Measurements from ENCODE around the gene BLVRB. TPM values are rescaled to one million over a fixed set of nuclear protein-coding genes. Genes with fewer than 3 reads are reported as not detected.
"Not testable (repeated sequence)": the region's sequence is repeated elsewhere in the genome, so short reads cannot be mapped to it uniquely, and the experiment has no call there.

Gene BLVRB
- polyA plus RNA-seq, 1 of the 3 experiments (the other 2 are of a cell fraction), result 85.9 TPM

DNA sequence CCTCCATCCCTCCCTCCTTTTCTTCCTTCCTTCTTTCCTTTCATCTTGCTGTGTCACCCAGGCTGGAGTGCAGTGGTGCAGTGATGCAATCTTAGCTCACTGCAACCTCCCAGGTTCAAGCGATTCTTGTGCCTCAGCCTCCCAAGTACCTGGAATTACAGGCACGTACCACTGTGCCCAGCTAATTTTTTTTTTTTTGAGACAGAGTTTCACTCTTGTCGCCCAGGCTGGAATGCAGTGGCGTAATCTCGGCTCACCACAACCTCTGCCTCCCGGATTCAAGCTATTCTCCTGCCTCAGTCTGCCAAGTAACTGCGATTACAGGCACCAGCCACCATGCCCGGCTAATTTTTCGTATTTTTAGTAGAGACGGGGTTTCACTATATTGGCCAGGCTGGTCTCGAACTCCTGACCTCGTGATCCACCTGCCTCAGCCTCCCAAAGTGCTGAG is 1.9 kb downstream of the BLVRB start:
- DNase-seq, result not testable (repeated sequence)

DNA sequence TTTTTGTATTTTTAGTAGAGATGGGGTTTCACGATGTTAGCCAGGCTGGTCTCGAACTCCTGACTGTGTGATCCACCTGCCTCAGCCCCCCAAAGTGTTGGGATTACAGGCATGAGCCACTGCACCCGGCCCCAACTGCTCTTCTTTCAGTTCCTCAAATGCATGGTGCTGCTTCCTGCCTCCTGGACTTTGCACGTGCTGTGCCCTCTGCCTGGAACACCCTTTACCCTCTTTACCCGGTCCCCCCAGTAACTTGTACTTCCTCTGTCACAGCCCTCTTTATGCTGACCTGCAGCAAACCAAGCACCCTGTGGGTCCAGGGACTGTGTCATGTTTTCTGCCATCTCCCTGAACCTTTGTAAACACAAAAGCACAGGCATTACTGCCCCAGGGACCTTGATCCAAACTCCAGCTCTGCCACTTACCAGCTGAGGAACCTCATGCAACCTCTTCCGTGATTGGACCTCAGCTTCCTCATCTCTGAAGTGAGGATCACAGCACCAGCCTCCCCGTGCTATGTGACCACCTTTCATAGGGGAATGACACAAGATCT is 3.8 kb downstream of the BLVRB start:
- WGBS (ENCODE audit: low lambda C conversion rate), result 77% methylated on average over 7 of the region's 7 CpGs
- CTCF ChIA-PET, result interaction anchor here (0.6 to 1.7 kb wide), 3 partner anchors 44 to 140 kb away, joined by 3 read pairs; partner anchors contain the start of gene LTBP4
- H3K4me1 ChIP-seq (ENCODE audit: control insufficient read depth in 1 of 2, insufficient read depth in 2 of 2, low read depth in 1 of 2, low read length in 1 of 2), result peaks cover 5 to 17% of the 10 kb centered on the region in 2 experiments; a peak in 3 of 4 replicates
- peaks cover 14% of the 10 kb centered on the region for H3F3A ChIP-seq (replicated peaks; ENCODE audit: insufficient read depth)
- H3K9me3 ChIP-seq, result no peaks in the 10 kb centered on the region
- no peaks in the 10 kb centered on the region; the same call in 1 of the 2 replicates for H3K79me2 ChIP-seq (ENCODE audit: insufficient read depth)
- H2AFZ ChIP-seq (ENCODE audit: low read depth), result no peak overlapping the region
- H3K4me3 ChIP-seq (ENCODE audit: low read depth in 2 of 2, low read length in 1 of 2), result no peak overlapping the region
- H3K4me2 ChIP-seq, result no peak overlapping the region
- H3K9me2 ChIP-seq, result no peaks in the 10 kb centered on the region
- no peak overlapping the region for H3K27ac ChIP-seq (ENCODE audit: low read depth in 2 of 2, low read length in 1 of 2)
- POLR2A ChIA-PET, result no interaction called here
- no peaks in the 10 kb centered on the region for H4K20me1 ChIP-seq (ENCODE audit: insufficient read depth)
- H3K27me3 ChIP-seq (ENCODE audit: insufficient read depth), result no peaks in the 10 kb centered on the region
- H3K36me3 ChIP-seq (replicated peaks in 1 of 2; ENCODE audit: control insufficient read depth in 1 of 2, insufficient read depth in 2 of 2, low read length in 1 of 2), result no peaks in the 10 kb centered on the region
- TF ChIP-seq MXI1 (IDR thresholded peaks at IDR 0.05; ENCODE audit: low read depth, low read length) (no peak), EZH2phosphoT487 (IDR thresholded peaks at IDR 0.05; ENCODE audit: borderline replicate concordance, low read depth) (no peak), YY1 (IDR thresholded peaks at IDR 0.05; ENCODE audit: low read depth) (no peak), NRF1 (IDR thresholded peaks at IDR 0.05; ENCODE audit: low read depth, low read length) (no peak), CHD2 (IDR thresholded peaks at IDR 0.05; ENCODE audit: low read length, partially characterized antibody) (no peak), ELF1 (IDR thresholded peaks at IDR 0.05) (no peak), POLR2AphosphoS5 (IDR thresholded peaks at IDR 0.05; ENCODE audit: low read depth, low read length) (no peak), SIN3A (IDR thresholded peaks at IDR 0.05; ENCODE audit: borderline replicate concordance, low read depth, low read length) (no peak), RFX5 (IDR thresholded peaks at IDR 0.05; ENCODE audit: low read length) (no peak), GATA2 (CRISPR knock-in tag; IDR thresholded peaks at IDR 0.05) (no peak), FOXM1 (IDR thresholded peaks at IDR 0.05; ENCODE audit: low read depth) (no peak), RXRA (IDR thresholded peaks at IDR 0.05; ENCODE audit: borderline replicate concordance, low read depth) (no peak), EP300 (IDR thresholded peaks at IDR 0.05; ENCODE audit: borderline replicate concordance in 1 of 2, low read depth in 1 of 2, low read length in 1 of 2) (no peak), RCOR1 (IDR thresholded peaks at IDR 0.05; ENCODE audit: low read length) (no peak), MEF2A (IDR thresholded peaks at IDR 0.05; ENCODE audit: borderline replicate concordance, low read depth) (no peak)
- TF ChIP-seq, protein P1, sequence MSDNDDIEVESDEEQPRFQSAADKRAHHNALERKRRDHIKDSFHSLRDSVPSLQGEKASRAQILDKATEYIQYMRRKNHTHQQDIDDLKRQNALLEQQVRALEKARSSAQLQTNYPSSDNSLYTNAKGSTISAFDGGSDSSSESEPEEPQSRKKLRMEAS (IDR thresholded peaks at IDR 0.05; ENCODE audit: low read depth), result no peak
- TF ChIP-seq, protein P2, sequence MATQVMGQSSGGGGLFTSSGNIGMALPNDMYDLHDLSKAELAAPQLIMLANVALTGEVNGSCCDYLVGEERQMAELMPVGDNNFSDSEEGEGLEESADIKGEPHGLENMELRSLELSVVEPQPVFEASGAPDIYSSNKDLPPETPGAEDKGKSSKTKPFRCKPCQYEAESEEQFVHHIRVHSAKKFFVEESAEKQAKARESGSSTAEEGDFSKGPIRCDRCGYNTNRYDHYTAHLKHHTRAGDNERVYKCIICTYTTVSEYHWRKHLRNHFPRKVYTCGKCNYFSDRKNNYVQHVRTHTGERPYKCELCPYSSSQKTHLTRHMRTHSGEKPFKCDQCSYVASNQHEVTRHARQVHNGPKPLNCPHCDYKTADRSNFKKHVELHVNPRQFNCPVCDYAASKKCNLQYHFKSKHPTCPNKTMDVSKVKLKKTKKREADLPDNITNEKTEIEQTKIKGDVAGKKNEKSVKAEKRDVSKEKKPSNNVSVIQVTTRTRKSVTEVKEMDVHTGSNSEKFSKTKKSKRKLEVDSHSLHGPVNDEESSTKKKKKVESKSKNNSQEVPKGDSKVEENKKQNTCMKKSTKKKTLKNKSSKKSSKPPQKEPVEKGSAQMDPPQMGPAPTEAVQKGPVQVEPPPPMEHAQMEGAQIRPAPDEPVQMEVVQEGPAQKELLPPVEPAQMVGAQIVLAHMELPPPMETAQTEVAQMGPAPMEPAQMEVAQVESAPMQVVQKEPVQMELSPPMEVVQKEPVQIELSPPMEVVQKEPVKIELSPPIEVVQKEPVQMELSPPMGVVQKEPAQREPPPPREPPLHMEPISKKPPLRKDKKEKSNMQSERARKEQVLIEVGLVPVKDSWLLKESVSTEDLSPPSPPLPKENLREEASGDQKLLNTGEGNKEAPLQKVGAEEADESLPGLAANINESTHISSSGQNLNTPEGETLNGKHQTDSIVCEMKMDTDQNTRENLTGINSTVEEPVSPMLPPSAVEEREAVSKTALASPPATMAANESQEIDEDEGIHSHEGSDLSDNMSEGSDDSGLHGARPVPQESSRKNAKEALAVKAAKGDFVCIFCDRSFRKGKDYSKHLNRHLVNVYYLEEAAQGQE (IDR thresholded peaks at IDR 0.05; ENCODE audit: low read depth, low read length), result no peak
- TF ChIP-seq, protein P3, sequence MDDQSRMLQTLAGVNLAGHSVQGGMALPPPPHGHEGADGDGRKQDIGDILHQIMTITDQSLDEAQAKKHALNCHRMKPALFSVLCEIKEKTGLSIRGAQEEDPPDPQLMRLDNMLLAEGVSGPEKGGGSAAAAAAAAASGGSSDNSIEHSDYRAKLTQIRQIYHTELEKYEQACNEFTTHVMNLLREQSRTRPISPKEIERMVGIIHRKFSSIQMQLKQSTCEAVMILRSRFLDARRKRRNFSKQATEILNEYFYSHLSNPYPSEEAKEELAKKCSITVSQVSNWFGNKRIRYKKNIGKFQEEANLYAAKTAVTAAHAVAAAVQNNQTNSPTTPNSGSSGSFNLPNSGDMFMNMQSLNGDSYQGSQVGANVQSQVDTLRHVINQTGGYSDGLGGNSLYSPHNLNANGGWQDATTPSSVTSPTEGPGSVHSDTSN (IDR thresholded peaks at IDR 0.05), result no peak
- TF ChIP-seq, protein P4, sequence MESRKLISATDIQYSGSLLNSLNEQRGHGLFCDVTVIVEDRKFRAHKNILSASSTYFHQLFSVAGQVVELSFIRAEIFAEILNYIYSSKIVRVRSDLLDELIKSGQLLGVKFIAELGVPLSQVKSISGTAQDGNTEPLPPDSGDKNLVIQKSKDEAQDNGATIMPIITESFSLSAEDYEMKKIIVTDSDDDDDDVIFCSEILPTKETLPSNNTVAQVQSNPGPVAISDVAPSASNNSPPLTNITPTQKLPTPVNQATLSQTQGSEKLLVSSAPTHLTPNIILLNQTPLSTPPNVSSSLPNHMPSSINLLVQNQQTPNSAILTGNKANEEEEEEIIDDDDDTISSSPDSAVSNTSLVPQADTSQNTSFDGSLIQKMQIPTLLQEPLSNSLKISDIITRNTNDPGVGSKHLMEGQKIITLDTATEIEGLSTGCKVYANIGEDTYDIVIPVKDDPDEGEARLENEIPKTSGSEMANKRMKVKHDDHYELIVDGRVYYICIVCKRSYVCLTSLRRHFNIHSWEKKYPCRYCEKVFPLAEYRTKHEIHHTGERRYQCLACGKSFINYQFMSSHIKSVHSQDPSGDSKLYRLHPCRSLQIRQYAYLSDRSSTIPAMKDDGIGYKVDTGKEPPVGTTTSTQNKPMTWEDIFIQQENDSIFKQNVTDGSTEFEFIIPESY (IDR thresholded peaks at IDR 0.05; ENCODE audit: borderline replicate concordance, low read depth), result no peak
- TF ChIP-seq, protein P5, sequence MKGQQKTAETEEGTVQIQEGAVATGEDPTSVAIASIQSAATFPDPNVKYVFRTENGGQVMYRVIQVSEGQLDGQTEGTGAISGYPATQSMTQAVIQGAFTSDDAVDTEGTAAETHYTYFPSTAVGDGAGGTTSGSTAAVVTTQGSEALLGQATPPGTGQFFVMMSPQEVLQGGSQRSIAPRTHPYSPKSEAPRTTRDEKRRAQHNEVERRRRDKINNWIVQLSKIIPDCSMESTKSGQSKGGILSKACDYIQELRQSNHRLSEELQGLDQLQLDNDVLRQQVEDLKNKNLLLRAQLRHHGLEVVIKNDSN (IDR thresholded peaks at IDR 0.05; ENCODE audit: borderline replicate concordance, low read depth), result no peak
- no peak overlapping the region for H3K9ac ChIP-seq
- DNase-seq, result no peak

More for the DNA sequence above, 1.9 kb downstream of the BLVRB start:
- not testable (repeated sequence) for H3K9me3 ChIP-seq; H4K20me1 ChIP-seq (ENCODE audit: insufficient read depth); H3K9me2 ChIP-seq; H3K27ac ChIP-seq (ENCODE audit: low read depth in 2 of 2, low read length in 1 of 2); H3K9ac ChIP-seq; H3K27me3 ChIP-seq (ENCODE audit: insufficient read depth); H3K36me3 ChIP-seq (replicated peaks in 1 of 2; ENCODE audit: control insufficient read depth in 1 of 2, insufficient read depth in 2 of 2, low read length in 1 of 2); H3K79me2 ChIP-seq (ENCODE audit: insufficient read depth); H3K4me3 ChIP-seq (ENCODE audit: low read depth in 2 of 2, low read length in 1 of 2); H2AFZ ChIP-seq (ENCODE audit: low read depth)
- POLR2A ChIA-PET, result interaction anchor here (1.0 kb wide), 1 partner anchor 158 kb away, joined by 4 read pairs; no protein-coding TSS in a partner anchor
- Histone ChIP-seq H3F3A (replicated peaks; ENCODE audit: insufficient read depth) (peaks cover 14% of the 10 kb centered on the region), H3K4me1 (ENCODE audit: control insufficient read depth in 1 of 2, insufficient read depth in 2 of 2, low read depth in 1 of 2, low read length in 1 of 2) (peaks cover 5 to 17% of the 10 kb centered on the region in 2 experiments; a peak in 3 of 4 replicates), H3K4me2 (peak overlapping the region; percentile 91; the same call in 1 of the 2 replicates)
- 56% methylated on average over 12 of the region's 12 CpGs for WGBS (ENCODE audit: low lambda C conversion rate)
- CTCF ChIA-PET, result interaction anchor here (0.6 to 4.4 kb wide), 31 partner anchors 10 to 905 kb away, joined by 3 to 49 read pairs (median 4); partner anchors contain the start of gene LTBP4

Measured in SK-N-SH (cell line).